ENCODE data around the gene HDAC9.

HDAC9 gene

DNA sequence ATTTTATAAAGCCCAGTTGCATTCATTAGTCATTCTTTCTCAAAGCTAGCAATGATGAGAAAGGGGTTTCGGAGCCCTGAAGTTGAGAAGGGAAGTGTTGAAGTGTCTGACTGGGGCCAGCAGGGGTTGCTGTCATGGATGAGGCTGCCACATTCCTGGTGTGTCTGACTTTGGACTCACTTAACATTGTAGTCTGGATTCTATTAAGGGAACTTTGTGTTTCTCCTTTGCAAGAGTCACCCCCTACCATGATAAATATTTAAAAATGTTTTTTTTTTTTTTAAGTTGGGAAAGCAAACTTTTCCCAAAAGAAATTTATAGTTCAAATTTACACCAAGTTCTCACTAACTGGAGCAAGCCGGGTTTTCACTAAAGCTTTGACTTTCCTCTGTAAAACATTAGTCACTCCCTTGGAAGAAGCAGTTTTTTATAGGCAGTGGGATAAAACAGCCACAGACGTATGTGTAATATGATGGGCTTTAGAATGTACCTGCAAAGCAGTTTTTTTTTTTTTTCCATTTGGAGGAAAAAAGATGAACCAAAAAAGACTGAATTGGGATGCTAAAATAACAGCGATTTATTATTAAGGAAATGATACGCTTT, 378.3 kb downstream of the HDAC9 start:
- in situ Hi-C loops (cut with MboI; ENCODE audit: low sequenced_read_pairs), result no loop called here

DNA sequence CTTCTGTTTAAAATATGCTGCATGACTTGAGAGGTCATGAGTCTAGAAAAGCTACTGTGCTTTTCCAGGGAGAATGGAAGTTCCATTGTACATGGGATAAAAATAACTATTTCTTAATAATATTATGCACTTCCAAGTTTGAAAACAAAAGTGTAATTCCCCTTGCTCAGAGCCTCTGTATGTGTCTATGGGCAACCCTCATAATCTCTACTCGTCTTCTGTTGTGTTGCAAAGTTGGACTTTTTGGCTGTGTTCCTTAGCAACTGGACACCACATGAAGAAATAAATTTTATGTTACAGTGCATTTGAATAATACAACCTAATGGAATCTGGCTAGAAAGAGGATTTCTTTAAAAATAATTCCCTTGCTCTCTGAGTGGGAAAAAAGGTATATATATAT, 379.3 kb downstream of the HDAC9 start:
- in situ Hi-C loops (cut with MboI; ENCODE audit: low sequenced_read_pairs), result no loop called here

DNA sequence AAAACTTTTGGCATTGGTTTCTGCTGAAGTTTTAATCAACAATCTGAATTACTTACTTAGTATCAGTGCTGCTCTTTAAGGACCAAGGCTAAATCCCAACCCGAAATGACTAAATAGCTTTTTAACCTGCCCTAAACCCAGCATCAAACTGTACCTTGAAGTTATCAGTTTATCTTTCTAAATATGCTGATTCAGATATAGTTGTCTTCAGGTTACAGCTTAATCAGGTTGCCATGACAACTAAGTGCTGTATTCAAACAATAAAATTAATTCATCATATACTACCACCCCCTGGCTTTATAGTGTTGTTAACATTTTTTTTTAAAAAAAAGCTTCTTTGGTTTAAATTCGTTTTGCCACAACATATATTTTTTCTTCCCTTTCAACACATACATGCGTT, 382.3 kb downstream of the HDAC9 start:
- in situ Hi-C loops (cut with MboI; ENCODE audit: low sequenced_read_pairs), result no loop called here

DNA sequence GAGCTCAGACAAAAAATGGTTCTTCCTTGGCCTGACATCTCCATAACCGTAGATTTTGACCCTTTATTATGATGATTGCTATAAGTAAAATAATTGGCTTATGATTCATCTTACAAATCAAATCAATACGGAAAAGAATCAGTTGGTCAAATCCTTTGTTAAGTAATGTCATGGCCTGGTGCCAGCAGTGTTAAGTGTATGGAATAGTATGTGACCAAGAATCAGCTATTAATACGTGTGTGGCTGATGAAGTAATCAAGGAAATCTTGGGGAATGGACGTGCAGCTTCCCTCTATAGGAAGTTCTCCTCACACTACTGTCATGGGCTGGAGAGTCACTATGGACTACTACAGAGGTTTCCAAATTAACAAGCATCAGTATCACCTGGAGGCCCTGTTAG, 391.3 kb downstream of the HDAC9 start:
- in situ Hi-C loops (cut with MboI; ENCODE audit: low sequenced_read_pairs), result no loop called here

DNA sequence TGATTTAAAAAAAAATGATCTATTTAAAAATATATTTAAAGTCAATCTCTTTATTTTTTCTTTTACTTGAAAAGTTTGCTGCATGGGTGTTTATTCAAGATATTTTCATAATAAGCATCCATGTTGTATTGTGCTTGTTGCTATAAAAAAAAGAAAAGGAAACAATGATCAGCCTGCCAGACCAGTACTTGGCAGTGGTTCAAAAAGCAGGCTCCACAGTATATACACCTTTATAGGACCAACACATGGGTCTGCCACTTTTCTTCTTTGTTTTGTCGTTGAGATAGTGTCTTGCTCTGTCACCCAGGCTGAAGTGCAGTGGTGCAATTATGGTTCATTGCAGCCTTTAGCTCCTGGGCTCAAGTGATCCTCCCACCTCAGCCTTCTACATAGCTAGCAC, 393.9 kb downstream of the HDAC9 start:
- in situ Hi-C loops (cut with MboI; ENCODE audit: low sequenced_read_pairs), result no loop called here

DNA sequence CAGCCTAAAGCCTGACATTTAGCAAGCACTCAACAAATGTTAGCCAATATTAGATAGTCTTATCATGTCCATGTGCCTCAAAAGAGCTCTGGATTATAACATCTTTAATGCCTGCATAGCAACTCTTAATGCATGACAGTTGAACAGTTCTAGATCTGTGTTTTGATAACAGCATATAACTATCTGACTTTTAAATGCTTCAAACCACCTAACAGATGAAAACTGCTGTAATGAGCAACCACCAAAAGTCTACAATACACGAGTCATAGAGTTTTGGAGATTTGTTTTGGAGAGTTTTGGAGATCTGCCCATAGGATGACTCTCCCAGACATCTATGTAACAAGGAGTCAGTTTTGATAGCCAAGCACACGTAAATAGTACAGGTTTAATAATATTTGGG, 394.6 kb downstream of the HDAC9 start:
- in situ Hi-C loops (cut with MboI; ENCODE audit: low sequenced_read_pairs), result no loop called here

DNA sequence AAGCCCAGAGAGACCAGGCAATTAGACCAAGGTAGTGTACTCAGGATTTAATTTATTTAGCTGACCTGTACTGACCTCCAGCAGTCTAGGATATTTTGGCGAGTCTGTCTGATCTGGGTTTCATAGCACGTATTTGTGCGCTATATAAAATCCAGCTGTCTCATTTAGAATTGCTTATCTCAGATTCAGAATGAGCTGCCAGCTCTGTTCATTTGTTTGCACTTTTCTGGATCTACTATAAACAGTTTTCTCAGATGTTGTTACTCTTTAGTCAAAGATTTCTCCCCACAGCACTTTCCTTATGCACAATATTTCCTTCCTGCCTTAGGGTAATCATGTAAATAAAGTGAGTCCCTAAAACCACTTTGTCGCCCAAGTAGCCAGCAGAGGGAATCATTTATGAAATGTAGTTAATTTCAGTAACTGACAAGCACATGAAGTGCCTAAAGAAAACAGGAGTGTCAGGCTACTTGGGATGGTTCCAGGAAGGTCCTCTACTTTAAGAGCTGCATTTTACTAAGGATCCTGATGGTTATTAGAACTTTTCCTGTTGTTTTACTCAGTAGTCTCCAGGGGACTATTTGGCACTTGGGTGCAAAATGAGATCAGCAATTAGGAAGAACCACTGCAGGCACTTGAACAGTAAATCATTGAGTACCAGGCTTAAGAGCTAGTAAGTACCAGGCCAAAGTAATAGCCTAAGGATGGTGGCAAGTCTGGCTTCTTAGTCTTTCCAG, 395.5 kb downstream of the HDAC9 start:
- in situ Hi-C loops (cut with MboI; ENCODE audit: low sequenced_read_pairs), result no loop called here

DNA sequence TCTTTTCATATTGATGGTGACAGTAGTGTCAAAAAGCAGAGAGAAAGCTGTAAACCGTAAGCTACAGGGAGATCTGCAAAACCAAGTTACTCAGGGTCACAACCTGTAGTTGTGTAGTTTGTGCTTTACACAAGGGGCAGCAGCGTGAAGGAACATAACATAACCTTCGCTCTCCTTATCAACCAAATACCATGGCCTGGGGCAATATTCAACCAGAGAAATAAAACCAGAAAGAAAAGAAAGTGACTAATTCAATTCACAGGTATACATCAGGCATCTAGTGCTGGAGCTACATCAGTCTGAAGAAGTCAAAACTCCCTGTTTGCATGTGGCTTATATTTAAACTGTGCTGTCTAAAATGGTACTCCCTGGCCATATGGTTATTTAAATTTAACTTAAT, 397.6 kb downstream of the HDAC9 start:
- in situ Hi-C loops (cut with MboI; ENCODE audit: low sequenced_read_pairs), result no loop called here

DNA sequence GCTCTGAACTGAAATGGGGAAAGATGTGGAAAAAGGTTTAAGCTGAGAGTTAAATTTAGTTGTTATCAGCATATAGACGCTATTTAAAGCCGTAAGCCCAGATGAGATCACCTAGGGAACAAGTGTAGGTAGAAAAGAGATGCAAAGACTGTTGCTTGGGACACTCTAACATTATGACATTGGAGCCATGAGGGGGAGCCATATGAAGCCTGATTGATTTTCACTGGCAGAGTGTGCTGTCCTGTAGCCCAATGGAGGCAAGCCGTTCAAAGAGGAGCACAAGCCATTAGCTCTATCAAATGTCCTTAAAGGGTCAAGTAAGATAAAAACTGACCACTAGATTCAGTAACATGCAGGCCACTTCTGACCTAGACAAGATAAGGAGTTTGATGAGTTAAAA, 398.6 kb downstream of the HDAC9 start:
- in situ Hi-C loops (cut with MboI; ENCODE audit: low sequenced_read_pairs), result no loop called here

DNA sequence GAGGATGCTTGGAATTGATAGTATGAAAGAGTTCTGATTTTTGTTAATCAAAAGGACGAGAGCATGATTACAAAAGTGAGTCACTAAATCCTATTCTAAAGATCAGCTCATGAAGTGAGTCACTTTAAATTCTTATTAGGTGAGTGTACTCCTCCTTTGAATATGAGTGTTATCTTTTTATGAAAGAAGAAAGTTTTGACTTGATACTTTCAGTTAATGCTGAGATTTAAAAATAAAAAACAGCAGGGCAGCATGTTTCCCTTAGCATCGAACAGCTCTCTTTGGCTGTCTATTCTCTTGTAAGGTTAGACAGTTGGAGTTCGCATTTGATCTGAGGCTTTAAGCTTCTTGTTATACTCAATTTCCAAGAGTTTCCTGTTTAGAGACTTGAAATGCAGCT, 399.9 kb downstream of the HDAC9 start:
- in situ Hi-C loops (cut with MboI; ENCODE audit: low sequenced_read_pairs), result no loop called here

DNA sequence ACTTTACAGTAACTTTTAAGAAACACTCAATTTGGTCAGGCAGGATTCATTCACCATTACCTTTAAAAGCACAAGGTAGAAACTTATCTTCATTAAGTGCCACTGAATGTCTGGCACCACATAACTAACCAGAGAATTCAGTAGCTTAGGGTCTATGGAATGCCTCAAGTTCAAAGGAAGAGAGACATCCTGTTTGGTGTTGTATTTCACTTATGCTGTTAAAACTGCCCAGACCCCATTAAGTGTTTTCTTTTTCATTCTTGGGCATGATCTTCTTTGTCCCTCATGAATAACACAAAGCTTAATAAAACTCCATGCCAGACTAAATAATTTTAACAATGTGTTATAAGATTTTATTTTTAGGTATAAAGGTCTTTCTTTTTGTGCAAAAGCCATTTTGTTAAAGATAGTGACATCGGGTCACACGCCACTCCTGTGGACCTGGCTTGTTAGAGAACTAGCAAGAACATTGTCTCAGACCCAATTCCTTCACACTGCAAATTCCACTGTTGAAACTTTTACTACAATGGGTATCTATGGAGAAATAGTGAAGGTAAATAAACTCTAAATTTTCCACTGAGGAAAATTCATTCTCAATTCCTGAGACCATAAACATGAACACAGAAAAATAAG, 400.9 kb downstream of the HDAC9 start:
- in situ Hi-C loops (cut with MboI; ENCODE audit: low sequenced_read_pairs), result no loop called here

DNA sequence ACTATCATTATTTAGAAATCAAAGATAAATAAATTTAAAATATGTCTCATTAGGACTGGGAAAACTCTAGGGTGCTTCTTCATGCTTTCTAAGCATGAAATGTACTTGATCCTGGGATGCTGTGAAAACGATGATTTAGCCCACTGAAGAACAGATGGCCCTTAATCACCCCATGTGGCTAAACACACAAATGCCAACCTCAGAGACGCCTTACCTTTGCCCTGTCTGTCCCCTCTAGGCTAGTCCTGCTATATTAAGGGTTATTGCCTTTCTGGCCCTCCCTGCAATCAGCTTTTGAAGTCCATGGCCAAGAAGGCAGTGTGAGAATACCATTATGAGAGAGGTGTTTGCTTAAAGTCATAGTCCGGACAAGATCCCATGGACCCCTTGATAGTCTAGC, 404.7 kb downstream of the HDAC9 start:
- in situ Hi-C loops (cut with MboI; ENCODE audit: low sequenced_read_pairs), result no loop called here

DNA sequence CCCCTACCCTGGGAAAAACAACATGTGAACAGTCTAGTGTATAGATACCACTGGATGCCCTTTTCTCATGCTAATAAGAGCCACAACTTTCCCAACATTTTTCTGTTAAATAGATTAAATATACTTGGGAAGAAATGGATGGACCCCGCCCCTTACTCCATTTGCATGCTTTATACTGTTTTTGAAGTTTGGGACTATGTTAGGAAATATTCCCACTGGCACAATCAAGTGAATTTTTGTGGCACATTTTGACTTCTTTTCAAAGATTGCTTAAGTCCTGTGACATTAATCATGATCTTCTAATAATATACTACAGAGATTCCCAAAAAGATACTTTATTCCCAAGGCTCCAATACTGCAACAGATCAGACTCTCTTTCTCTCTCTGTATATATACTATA, 405.3 kb downstream of the HDAC9 start:
- in situ Hi-C loops (cut with MboI; ENCODE audit: low sequenced_read_pairs), result no loop called here

DNA sequence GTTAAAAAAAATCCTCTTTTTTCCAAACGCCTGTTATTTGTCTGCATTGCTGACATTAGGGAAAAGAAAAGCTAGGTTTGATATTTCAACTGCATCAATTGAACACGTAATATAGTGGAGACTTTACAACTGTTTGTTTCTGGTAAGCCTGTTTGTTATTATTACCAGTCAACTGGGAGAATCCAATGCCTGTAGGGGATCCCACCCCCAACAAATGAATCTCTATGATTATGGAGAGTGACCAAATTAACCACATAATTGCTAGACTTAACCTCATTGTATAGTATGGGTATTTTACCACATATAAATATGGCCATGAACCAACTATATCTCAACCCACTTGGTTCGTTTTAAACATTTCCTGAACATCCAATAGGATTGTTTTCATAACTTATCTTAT, 405.8 kb downstream of the HDAC9 start:
- in situ Hi-C loops (cut with MboI; ENCODE audit: low sequenced_read_pairs), result no loop called here

DNA sequence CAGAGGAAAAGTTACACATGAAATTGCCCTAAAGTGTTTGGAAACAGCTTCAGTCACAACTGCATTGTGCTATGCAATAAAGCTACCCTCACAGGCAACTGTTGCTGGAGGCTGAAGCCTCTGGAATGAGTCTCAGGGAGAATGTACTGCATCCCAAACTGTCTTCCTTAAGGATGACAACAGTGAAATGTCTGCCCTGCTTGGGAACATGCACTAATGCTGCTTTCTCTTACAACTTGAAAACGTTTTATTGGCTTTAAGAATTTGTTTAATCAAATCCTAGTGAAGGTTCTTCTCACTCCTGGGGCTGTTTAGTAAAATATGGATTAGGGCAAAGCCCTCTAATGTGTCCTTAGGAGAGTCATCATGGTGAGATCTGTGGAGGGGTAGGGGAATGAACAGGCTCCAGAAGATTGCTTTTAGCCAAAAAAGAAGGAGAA, 406.5 kb downstream of the HDAC9 start:
- in situ Hi-C loops (cut with MboI; ENCODE audit: low sequenced_read_pairs), result no loop called here

DNA sequence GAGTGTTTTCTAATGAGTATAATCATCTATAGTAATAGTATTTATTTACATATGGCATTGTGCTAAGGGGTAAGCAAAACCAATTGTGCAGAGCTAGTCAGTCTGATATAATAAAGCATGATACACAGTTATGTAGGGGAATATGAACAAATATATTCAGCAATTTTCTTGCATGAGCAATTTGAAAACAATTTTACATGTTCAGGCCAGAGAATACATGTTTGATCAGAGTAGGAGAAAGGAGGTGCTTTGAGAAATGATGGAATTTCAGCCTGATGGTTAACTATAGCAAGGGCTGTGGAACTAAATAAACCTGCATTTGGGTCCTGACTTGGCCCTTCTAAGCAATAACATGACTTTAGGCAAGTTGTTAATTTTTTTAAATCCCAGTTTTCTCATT, 407.3 kb downstream of the HDAC9 start:
- in situ Hi-C loops (cut with MboI; ENCODE audit: low sequenced_read_pairs), result no loop called here

DNA sequence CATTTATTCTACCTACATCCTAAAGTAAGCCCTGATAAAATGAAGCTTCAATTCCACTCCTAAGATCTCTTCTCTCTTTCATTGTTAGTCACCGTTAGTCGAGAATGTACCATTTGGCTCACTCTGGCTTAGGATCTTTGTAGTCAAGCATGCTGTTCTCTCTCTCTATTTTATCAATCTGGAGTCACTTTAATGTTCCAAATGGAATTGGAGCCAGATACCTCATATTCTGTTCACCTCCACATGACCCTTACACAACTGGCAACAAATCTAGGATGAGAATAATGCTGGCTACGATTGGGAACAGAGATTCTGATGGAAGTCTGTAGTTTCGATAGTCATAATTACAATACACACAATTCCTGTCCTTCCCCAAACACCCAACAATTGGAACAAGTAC, 408.1 kb downstream of the HDAC9 start:
- in situ Hi-C loops (cut with MboI; ENCODE audit: low sequenced_read_pairs), result no loop called here

DNA sequence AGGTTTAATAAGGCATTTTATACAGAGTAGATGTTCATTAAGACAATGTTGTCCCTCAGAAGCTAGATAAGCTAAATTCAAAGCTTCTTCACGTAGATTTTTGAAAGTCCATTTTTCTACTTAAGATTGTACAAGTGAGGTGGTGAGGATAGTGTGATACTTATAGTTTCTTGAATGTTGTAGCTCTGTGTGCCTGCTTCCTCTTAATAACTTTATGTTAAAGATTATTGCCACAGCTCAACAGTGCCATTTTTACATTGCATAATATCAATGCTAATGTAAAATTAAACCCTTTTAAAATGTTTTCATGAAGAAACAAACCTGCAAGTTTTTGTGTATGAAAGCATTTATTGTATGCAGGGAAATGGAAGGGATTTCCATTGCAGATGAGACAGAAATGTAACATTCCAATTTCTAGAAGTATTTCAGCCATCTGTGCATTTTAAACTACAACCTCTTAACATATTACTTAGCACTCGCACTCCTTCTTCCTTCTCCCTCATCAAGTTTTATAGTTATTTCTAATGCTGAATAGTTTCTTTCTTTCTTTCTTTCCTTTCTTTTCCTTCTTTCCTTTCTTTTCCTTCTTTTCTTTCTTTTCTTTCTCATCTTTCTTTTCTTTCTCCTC, 409.9 kb downstream of the HDAC9 start:
- in situ Hi-C loops (cut with MboI; ENCODE audit: low sequenced_read_pairs), result no loop called here

DNA sequence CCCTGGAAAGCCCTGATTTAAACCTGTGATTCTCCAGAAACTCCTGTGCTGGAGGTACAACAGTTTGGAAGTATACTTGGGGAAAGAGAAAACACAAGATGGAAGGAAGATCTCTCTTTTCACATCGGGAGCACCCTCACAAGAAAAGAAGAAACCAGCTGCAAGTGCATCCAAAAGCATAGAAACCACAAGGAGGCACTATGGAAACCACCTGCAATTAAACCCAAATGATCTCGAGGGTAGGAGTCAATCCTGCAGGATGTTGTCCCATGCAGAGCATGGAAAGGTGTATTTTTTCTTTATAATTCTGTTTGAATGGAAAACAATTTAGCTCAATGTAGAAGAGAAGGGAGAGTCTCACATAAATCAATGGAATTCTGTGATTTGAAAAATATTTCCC, 411.4 kb downstream of the HDAC9 start:
- in situ Hi-C loops (cut with MboI; ENCODE audit: low sequenced_read_pairs), result no loop called here

DNA sequence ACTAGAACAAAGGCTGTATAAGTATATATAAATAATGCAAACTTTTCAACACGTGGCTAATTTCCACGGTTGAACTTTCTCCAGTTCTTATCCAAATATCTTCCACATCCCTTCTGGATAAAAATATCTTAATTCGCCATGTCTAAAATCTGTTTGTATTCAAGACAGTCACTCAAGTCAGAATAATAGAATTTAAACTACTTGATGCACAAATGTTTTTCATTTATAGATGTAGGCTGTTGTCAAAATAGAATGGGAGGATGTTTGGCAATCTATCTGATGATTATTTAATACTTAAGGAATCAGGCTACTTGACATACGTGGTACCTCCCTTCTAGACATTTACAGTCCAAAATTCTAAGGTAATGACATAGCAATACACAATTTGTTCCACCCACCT, 417.6 kb downstream of the HDAC9 start:
- in situ Hi-C loops (cut with MboI; ENCODE audit: low sequenced_read_pairs), result no loop called here

DNA sequence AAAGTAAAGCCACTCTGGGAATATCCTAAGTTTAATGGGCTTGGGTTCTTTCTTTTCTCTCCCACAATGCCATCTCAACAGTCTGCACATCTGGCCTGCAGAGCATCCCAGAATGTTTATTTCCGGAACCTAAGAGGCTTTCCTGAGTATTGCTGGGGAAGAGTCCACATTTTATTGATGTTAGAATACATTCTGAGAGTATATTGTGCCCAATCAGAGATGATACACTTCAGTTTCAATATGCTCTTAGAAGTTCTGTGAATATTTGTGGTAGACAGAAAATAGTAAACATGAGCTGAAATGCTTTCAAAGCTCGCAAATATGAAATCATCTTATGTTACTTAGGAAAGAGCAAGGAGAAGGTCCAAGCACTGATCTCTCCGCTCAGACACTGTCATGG, 421.3 kb downstream of the HDAC9 start:
- in situ Hi-C loops (cut with MboI; ENCODE audit: low sequenced_read_pairs), result no loop called here

DNA sequence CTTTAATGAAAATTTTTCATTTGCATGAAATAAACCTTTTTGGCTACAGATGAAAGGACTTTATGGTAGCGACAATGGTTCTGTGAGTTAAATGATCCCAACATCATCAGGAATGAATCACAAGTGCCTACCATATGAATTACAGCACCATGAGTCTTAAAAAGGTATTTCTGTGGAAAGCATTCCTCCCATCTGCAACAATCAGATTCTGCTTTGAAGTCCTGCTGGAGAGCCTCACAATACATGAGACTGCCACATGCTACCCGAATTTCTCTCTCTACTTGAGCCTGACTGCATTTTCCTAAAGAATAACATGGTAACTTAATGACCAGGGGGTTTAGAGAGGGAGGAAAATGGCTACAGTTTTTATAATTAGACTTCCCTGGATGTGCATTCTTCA, 431.6 kb downstream of the HDAC9 start:
- in situ Hi-C loops (cut with MboI; ENCODE audit: low sequenced_read_pairs), result no loop called here

Data from HL-60/S4 (cell line).